Activated B cell treated with CpG ODN at 0.5 μM for 24 hours (primary cell): ENCODE results near the gene PRR23A. TPM values are rescaled to one million over a fixed set of nuclear protein-coding genes. Genes with fewer than 3 reads are reported as not detected.

Source experiments
- ATAC-seq: fragments of 200-7000 bp; cut with Tn5 transposase; one replicate; pipeline ENCODE4 v1.10.0; 2021; ENCODE audit warnings: low read depth, mild to moderate bottlenecking, moderate library complexity
- CTCF ChIA-PET: fragments of 350-600 bp; sonication (Branson Sonifier 250); formaldehyde crosslinking; loops from one replicate; lab custom pipeline; 2021; ENCODE audit warnings: antibody characterized with exemption; lab: Charles Lee
- POLR2A ChIA-PET: fragments of 350-600 bp; sonication (Branson Sonifier 250); formaldehyde crosslinking; loops from one replicate; lab custom pipeline; 2021; ENCODE audit warnings: antibody characterized with exemption; lab: Charles Lee
- DNase-seq: peaks from one replicate; pipeline ENCODE4 v3.0.0; 2022
- H3K27ac Mint-ChIP-seq: one replicate; pipeline ENCODE4 v1.8.0; 2020; ENCODE audit warnings: mixed read lengths
- H3K27me3 Mint-ChIP-seq: one replicate; pipeline ENCODE4 v1.8.0; 2021; ENCODE audit warnings: mixed read lengths
- H3K36me3 Mint-ChIP-seq: one replicate; pipeline ENCODE4 v1.8.0; 2021; ENCODE audit warnings: low read depth, mixed read lengths
- H3K4me1 Mint-ChIP-seq: one replicate; pipeline ENCODE4 v1.8.0; 2021; ENCODE audit warnings: mixed read lengths
- H3K4me3 Mint-ChIP-seq: one replicate; pipeline ENCODE4 v1.8.0; 2020; ENCODE audit warnings: mild to moderate bottlenecking, mixed read lengths
- H3K9me3 Mint-ChIP-seq: one replicate; pipeline ENCODE4 v1.8.0; 2020; ENCODE audit warnings: mixed read lengths
- CTCF ChIP-seq: fragments of 200-600 bp; IDR thresholded peaks from one replicate; pipeline ENCODE4 v1.8.0; 2022; ENCODE audit warnings: antibody characterized with exemption, mild to moderate bottlenecking
- intact Hi-C: fragments of 100-400 bp; cut with micrococcal nuclease; formaldehyde crosslinking; loops from one replicate; pipeline ENCODE4 v1.15.1; 2024
- total RNA-seq: library from RNA; stranded (reverse); gene quantifications from 2 replicates; pipeline ENCODE4 v1.2.3, GENCODE V29; 2022

The PRR23A gene
- total RNA-seq, 1 donor from 2014 or later, result not detected

GRCh38 chr3:138985932-138986331, 20.1 kb downstream of the PRR23A start:
- DNase-seq (no peak), ATAC-seq (no peak)
- no peak for TF ChIP-seq CTCF
- Mint-ChIP-seq H3K27ac (no peak overlapping the region), H3K27me3 (peaks cover 2% of the 10 kb centered on the region), H3K9me3 (no peaks in the 10 kb centered on the region), H3K4me3 (no peak overlapping the region), H3K36me3 (no peaks in the 10 kb centered on the region), H3K4me1 (no peaks in the 10 kb centered on the region)
- POLR2A ChIA-PET, result no interaction called here
- CTCF ChIA-PET, result no interaction called here
- intact Hi-C loops, result no loop called here

GRCh38 chr3:138984816-138985215, 21.3 kb downstream of the PRR23A start:
- no peaks in the 10 kb centered on the region for H3K36me3 Mint-ChIP-seq
- H3K9me3 Mint-ChIP-seq, result no peaks in the 10 kb centered on the region
- intact Hi-C loops, result no loop called here
- DNase-seq (no peak), ATAC-seq (no peak)
- TF ChIP-seq CTCF, result no peak
- H3K27ac Mint-ChIP-seq, result no peak overlapping the region
- CTCF ChIA-PET, result no interaction called here
- no peaks in the 10 kb centered on the region for H3K4me1 Mint-ChIP-seq
- H3K27me3 Mint-ChIP-seq, result peaks cover 2% of the 10 kb centered on the region
- no peak overlapping the region for H3K4me3 Mint-ChIP-seq
- POLR2A ChIA-PET, result no interaction called here

DNA sequence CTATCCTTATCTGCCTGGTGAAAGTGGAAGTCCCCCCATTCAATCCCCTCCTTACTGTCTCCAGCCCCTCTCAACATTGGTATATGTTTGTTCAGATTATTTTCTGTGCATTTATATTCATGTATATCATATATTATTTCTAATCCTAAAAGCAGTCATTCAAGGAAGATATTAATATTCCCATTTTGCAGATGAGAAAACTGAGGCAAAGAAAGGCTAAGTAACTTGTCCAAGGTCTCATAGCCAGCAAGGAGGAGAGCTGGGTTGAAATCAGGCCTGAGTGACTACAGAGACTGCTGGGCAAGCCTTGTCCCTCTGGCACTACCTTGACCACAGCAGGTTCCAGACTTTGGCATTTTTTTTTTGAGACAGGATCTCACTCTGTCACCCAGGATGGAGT, 30.0 kb downstream of the PRR23A start:
- Mint-ChIP-seq H3K9me3 (no peaks in the 10 kb centered on the region), H3K27me3 (peaks cover 6% of the 10 kb centered on the region), H3K36me3 (no peaks in the 10 kb centered on the region), H3K4me3 (no peak overlapping the region), H3K27ac (no peak overlapping the region), H3K4me1 (no peaks in the 10 kb centered on the region)
- ChIA-PET POLR2A (no interaction called here), CTCF (no interaction called here)
- ATAC-seq, result no peak
- TF ChIP-seq CTCF, result no peak
- intact Hi-C loops, result no loop called here
- DNase-seq, result no peak

GRCh38 chr3:138975351-138975750, 30.7 kb downstream of the PRR23A start:
- no peaks in the 10 kb centered on the region for H3K4me1 Mint-ChIP-seq
- H3K27me3 Mint-ChIP-seq, result peaks cover 7% of the 10 kb centered on the region
- ATAC-seq (no peak), DNase-seq (no peak)
- intact Hi-C loops, result no loop called here
- no peak overlapping the region for H3K4me3 Mint-ChIP-seq
- H3K27ac Mint-ChIP-seq, result no peak overlapping the region
- CTCF ChIA-PET, result no interaction called here
- POLR2A ChIA-PET, result no interaction called here
- no peaks in the 10 kb centered on the region for H3K36me3 Mint-ChIP-seq
- no peaks in the 10 kb centered on the region for H3K9me3 Mint-ChIP-seq
- TF ChIP-seq CTCF, result no peak

DNA sequence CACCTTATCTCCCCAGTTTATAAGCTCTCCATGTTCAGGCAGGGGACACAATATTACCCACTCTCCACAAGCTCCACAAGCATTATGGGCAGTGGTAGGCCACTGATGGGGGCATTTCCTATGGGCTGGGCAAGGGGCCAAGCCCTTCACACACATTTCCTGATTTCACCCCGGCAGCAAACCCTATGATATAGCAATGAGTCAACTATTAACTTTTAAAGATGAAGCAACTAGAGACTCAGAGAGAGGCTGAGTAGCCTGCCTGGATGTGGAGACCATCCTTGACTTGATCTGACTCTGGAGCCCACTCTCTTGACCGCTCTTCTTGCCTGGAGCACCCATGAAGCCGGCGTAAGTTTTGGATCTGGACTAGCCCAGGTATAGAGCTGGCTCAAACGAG, 31.6 kb downstream of the PRR23A start:
- Mint-ChIP-seq H3K27me3 (peaks cover 11% of the 10 kb centered on the region), H3K36me3 (no peaks in the 10 kb centered on the region), H3K27ac (no peak overlapping the region), H3K9me3 (no peaks in the 10 kb centered on the region), H3K4me3 (no peak overlapping the region), H3K4me1 (no peaks in the 10 kb centered on the region)
- intact Hi-C loops, result no loop called here
- DNase-seq (no peak), ATAC-seq (no peak)
- CTCF ChIA-PET, result no interaction called here
- POLR2A ChIA-PET, result no interaction called here
- no peak for TF ChIP-seq CTCF
